Uterus (tissue), 4 donors: Measurements from ENCODE around the gene ARHGAP4. TPM values are rescaled to one million over a fixed set of nuclear protein-coding genes. Genes with fewer than 3 reads are reported as not detected.

Source experiments
- DNase-seq, 2 donors: peaks; one replicate each; pipeline ENCODE4 v3.0.0-alpha.2; 2019 to 2020
- H3K27ac ChIP-seq, 2 donors: fragments of 200-600 bp; sonication (generic); 1 replicate in 1 of 2; 2 replicates in 1 of 2; pipeline ENCODE4 v1.5.1; 2016 to 2018
- H3K27me3 ChIP-seq, 2 donors: fragments of 200-600 bp; sonication (generic); one replicate each; pipeline ENCODE4 v1.5.1; 2018 to 2019; ENCODE audit warnings: control low read depth in 1 of 2
- H3K36me3 ChIP-seq, 2 donors: fragments of 200-600 bp; sonication (generic); one replicate each; pipeline ENCODE4 v1.5.1; 2019; ENCODE audit warnings: control low read depth in 1 of 2
- H3K4me1 ChIP-seq, 2 donors: fragments of 200-600 bp; sonication (generic); one replicate each; pipeline ENCODE4 v1.5.1; 2018 to 2019; ENCODE audit warnings: control low read depth in 1 of 2
- H3K4me3 ChIP-seq, 2 donors: fragments of 200-600 bp; sonication (generic); 1 replicate in 1 of 2; 2 replicates in 1 of 2; pipeline ENCODE4 v1.5.1; 2018 to 2019; ENCODE audit warnings: mild to moderate bottlenecking in 1 of 2
- H3K9me3 ChIP-seq, 2 donors: fragments of 200-600 bp; sonication (generic); one replicate each; pipeline ENCODE4 v1.5.1; 2019; ENCODE audit warnings: control low read depth in 1 of 2
- POLR2A ChIP-seq, 2 donors: fragments of 450-650 bp; IDR thresholded peaks; one replicate each; pipeline ENCODE4 v1.6.1; 2016; ENCODE audit warnings: antibody characterized with exemption in 2 of 2, mild to moderate bottlenecking in 1 of 2, moderate library complexity in 1 of 2
- intact Hi-C: fragments of 100-400 bp; cut with DNase I; formaldehyde crosslinking; loops from one replicate; pipeline ENCODE4 v1.15.1; 2023; ENCODE audit warnings: low total_unique reads
- total RNA-seq, 4 donors: library from RNA; depleted of rRNA in 3 of 4; stranded (reverse); fragments of >200 nt in 3 of 4; gene quantifications; one replicate each; pipeline versions ENCODE4 v1.1.0 to v1.2.4, GENCODE V29; 2014 to 2023
- TF ChIP-seq, protein P1 (sequence below), 4 experiments: fragments of 200-600 bp in 2 of 4; fragments of 450-650 bp in 2 of 4; sonication (generic) in 2 of 4; IDR thresholded peaks; one replicate each; pipeline ENCODE4 v1.5.1; 2016 to 2019; ENCODE audit warnings: antibody characterized with exemption in 4 of 4, mild to moderate bottlenecking in 2 of 4, moderate library complexity in 1 of 4
- donor health status: DM: yes; HTN: yes; CAD: no.

Gene ARHGAP4
- total RNA-seq, 4 donors from 2014 or later = 5.1 to 28.3 (median 15.8) TPM

DNA sequence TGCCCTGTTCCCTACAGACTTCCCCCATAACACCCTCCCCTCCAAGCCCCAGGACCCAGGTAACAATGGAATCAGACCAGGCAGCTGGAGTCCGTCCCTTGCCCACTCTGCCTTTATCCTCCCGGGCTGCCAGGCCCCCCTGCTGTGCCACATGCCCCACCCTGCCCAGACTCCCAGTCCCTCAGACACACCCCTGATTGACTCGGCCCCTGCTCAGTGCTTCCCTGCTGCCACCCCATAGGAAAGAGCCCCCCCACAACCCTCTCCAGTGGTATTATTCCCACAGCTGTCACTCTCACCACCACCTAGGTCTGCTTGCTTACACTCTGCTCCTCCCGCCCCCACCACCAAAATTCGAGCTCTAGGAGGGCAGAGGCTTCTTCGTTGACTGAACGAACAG is 13.5 kb upstream of the ARHGAP4 start:
- Histone ChIP-seq H3K9me3 (no peaks in the 10 kb centered on the region), H3K27me3 (no peaks in the 10 kb centered on the region), H3K36me3 (no peaks in the 10 kb centered on the region), H3K4me1 (no peaks in the 10 kb centered on the region), H3K27ac (no peak overlapping the region), H3K4me3 (no peak overlapping the region)
- DNase-seq = no peak
- intact Hi-C loops = no loop called here
- no peak for TF ChIP-seq POLR2A (IDR thresholded peaks at IDR 0.05)
- TF ChIP-seq, protein P1, sequence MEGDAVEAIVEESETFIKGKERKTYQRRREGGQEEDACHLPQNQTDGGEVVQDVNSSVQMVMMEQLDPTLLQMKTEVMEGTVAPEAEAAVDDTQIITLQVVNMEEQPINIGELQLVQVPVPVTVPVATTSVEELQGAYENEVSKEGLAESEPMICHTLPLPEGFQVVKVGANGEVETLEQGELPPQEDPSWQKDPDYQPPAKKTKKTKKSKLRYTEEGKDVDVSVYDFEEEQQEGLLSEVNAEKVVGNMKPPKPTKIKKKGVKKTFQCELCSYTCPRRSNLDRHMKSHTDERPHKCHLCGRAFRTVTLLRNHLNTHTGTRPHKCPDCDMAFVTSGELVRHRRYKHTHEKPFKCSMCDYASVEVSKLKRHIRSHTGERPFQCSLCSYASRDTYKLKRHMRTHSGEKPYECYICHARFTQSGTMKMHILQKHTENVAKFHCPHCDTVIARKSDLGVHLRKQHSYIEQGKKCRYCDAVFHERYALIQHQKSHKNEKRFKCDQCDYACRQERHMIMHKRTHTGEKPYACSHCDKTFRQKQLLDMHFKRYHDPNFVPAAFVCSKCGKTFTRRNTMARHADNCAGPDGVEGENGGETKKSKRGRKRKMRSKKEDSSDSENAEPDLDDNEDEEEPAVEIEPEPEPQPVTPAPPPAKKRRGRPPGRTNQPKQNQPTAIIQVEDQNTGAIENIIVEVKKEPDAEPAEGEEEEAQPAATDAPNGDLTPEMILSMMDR (IDR thresholded peaks at IDR 0.05) = no peak

DNA sequence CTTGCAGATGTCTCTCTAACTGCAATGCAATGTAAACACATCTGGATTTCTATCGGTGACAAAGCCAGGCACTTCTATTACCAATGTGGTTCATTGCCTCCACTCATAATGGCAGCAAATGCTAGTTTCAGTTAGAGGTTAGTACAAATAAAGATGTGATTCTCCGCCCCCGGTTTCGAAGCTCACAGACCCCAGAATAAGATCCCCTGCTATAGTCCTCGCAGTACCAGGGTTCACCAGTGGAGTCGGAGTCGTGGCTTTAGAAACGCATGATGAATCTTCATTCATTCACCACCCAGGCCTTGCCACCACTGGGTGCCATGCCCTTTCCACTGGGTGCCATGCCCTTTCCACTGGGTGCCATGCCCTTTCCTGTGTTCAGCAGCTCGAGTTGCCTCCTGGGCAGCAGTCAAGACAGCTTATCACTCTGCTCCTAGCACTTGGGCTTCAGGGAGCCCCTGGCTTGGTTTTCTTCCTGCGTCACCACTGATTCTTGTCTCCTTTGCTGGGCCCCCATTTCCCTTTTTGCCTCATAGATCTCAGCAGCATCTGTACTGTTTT is 12.2 kb upstream of the ARHGAP4 start:
- H3K27me3 ChIP-seq = no peaks in the 10 kb centered on the region
- TF ChIP-seq POLR2A (IDR thresholded peaks at IDR 0.05) = no peak
- TF ChIP-seq, protein P1 (IDR thresholded peaks at IDR 0.05) = no peak
- no peak overlapping the region for H3K4me3 ChIP-seq
- DNase-seq = no peak
- no peaks in the 10 kb centered on the region for H3K9me3 ChIP-seq
- intact Hi-C loops = no loop called here
- no peaks in the 10 kb centered on the region for H3K36me3 ChIP-seq
- peaks cover 0 to 5% of the 10 kb centered on the region in 2 donors for H3K4me1 ChIP-seq
- H3K27ac ChIP-seq = no peak overlapping the region

DNA sequence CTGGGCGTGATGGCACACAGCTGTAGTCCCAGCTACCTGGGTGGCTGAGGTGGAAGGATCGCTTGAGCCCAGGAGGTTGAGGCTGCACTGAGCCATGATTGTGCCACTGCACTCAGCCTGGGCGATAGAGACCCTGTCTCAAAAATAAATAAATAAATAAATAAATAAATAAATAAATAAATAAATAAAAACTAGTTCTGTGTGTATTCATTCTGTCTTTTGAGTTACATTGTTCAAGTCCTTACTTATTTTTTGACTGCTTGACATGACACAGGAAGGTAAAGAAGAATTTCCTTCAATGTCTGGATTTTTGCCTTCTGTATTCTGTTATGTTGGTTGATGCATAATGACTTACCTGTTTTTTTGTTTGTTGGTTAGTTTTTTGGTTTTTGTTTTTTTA is 11.0 kb upstream of the ARHGAP4 start:
- Histone ChIP-seq H3K27ac (no peak overlapping the region), H3K4me3 (no peak overlapping the region), H3K9me3 (no peaks in the 10 kb centered on the region), H3K27me3 (no peaks in the 10 kb centered on the region), H3K4me1 (peaks cover 0 to 5% of the 10 kb centered on the region in 2 donors), H3K36me3 (no peaks in the 10 kb centered on the region)
- TF ChIP-seq, protein P1 (IDR thresholded peaks at IDR 0.05) = no peak
- no peak for TF ChIP-seq POLR2A (IDR thresholded peaks at IDR 0.05)
- no peak for DNase-seq
- intact Hi-C loops = no loop called here

DNA sequence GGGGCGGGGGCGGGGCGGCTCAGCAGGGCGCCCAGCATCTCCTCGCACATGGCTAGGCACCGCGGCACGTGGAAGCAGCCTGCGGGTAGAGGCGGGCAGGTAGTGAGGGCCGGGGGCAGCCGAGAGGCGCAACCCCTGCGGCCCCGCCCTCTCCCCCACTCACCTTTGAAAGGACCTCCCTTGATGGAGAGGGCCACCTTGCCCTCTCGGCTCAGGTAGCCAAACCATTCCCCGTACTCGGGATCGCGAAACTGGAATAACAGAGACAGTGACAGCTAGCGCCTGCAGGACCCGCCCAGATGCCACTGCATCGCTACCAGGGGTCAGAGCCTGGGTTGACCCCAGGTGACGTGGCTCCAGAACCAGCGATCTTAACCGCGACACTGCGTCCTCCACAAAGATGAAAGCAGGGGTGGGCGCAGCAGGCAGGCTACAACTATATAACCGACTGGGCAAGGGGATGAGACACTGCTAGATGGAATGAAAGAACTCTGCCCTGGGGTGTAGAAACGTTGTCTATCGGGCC is 9.3 kb upstream of the ARHGAP4 start:
- DNase-seq = no peak
- intact Hi-C loops = no loop called here
- Histone ChIP-seq H3K9me3 (no peaks in the 10 kb centered on the region), H3K27ac (peak overlapping the region in 1 of 2 donors; percentile 65), H3K36me3 (no peaks in the 10 kb centered on the region), H3K4me1 (peaks cover 0 to 5% of the 10 kb centered on the region in 2 donors), H3K27me3 (no peaks in the 10 kb centered on the region), H3K4me3 (peak overlapping the region; percentile 21 to 44)
- TF ChIP-seq, protein P1 (IDR thresholded peaks at IDR 0.05) = no peak
- no peak for TF ChIP-seq POLR2A (IDR thresholded peaks at IDR 0.05)

DNA sequence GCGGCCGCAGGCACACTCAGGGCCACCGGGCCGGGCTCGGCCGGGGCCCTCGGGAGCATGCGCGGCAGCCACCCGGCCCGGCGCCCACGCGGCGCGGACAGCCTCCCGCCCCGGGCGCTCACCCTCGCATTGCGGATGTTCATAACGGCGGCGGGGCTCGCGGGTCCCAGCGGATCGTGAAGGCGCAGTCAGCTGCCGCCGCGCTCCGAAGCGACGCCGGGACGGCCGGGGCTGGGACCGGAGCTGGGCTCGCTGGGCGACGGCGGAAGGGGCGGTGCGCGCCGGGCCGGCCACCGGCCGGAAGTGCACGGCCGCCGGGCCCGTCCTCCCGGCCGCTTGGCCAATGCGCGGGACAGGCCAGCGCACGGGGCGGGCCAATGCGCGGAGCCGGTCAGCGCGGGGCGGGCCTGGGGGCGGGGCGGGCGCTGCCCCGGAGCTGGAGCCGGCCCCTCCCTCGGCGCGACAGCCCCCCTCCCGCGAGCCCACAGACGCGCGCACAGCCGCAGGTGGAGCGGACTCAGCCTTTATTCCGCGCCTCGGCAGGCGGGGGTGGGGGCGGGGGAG is 8.8 kb upstream of the ARHGAP4 start, which contains the start of gene NAA10:
TSS of gene NAA10 (minus strand) at position 276 of the 564 bp plus-strand sequence. CDS start at position 143, 133 bp downstream.
- H3K4me1 ChIP-seq = peaks cover 0 to 5% of the 10 kb centered on the region in 2 donors
- peak in 1 of 2 donors; percentile 55 for TF ChIP-seq POLR2A (IDR thresholded peaks at IDR 0.05)
- TF ChIP-seq, protein P1 (IDR thresholded peaks at IDR 0.05) = no peak
- peak within 1 kb of the TSS in 1 of 2 donors; percentile 65 for H3K27ac ChIP-seq
- no peaks in the 10 kb centered on the region for H3K36me3 ChIP-seq
- intact Hi-C loops = no loop called here
- DNase-seq = peak; percentile 66 to 78
- H3K4me3 ChIP-seq = peak within 1 kb of the TSS; percentile 31 to 82
- no peaks in the 10 kb centered on the region for H3K9me3 ChIP-seq
- no peaks in the 10 kb centered on the region for H3K27me3 ChIP-seq
